A549 (cell line): ENCODE measurements around the gene RPS6KA4. TPM values are rescaled to one million over a fixed set of nuclear protein-coding genes. Genes with fewer than 3 reads are reported as not detected.

Source experiments
- ATAC-seq, 2 experiments: fragments of 200-7000 bp in 1 of 2; fragments of >200 bp in 1 of 2; cut with Nextera tagmentation in 1 of 2; cut with Tn5 transposase in 1 of 2; 3 replicates each; pipeline versions ENCODE4 v1.8.0 to v1.9.1; 2018 to 2020; ENCODE audit warnings: mild to moderate bottlenecking in 1 of 2, moderate library complexity in 1 of 2
- CTCF ChIA-PET: fragments of 300-600 bp; sonication (Branson Sonifier 250); formaldehyde crosslinking; extraction: SDS; loops from one replicate; lab custom pipeline; 2021; ENCODE audit warnings: antibody characterized with exemption, inconsistent platforms; lab: Yijun Ruan, JAX
- POLR2A ChIA-PET: fragments of 350-600 bp; formaldehyde crosslinking; extraction: SDS; loops from one replicate; lab custom pipeline; 2021; ENCODE audit warnings: antibody characterized with exemption, inconsistent platforms; lab: Yijun Ruan, JAX
- DNase-seq, 2 experiments: peaks; one replicate each; pipeline versions ENCODE4 v3.0.0 to v3.0.0-alpha.2; 2011 to 2016; ENCODE audit warnings: low read depth in 1 of 2, low spot score in 1 of 2
- FAIRE-seq: peaks from 2 replicates; lab custom pipeline; 2011; peaks lifted over from hg19 to GRCh38; lab: Jason Lieb, UNC
- H3K27ac ChIP-seq, 2 experiments: fragments of >200 bp; sonication (Bioruptor Twin); formaldehyde crosslinking; 3 replicates each; pipeline ENCODE4 v1.5.1; 2016 to 2017
- H3K4me1 ChIP-seq: fragments of >200 bp; sonication (Bioruptor Twin); formaldehyde crosslinking; 3 replicates; pipeline ENCODE4 v1.6.1; 2016
- H3K4me2 ChIP-seq: fragments of >200 bp; sonication (Bioruptor Twin); formaldehyde crosslinking; 3 replicates; pipeline ENCODE4 v1.6.1; 2016
- H3K4me3 ChIP-seq: fragments of >200 bp; sonication (Bioruptor Twin); formaldehyde crosslinking; 3 replicates; pipeline ENCODE4 v1.5.1; 2016
- H3K9me3 ChIP-seq: fragments of >200 bp; sonication (Bioruptor Twin); formaldehyde crosslinking; 3 replicates; pipeline ENCODE4 v1.6.1; 2016
- ATOH8 ChIP-seq: fragments of 250-450 bp; sonication (Bioruptor Pico); IDR thresholded peaks from 2 replicates; pipeline ENCODE4 v1.5.0; 2020; ENCODE audit warnings: low read depth, mild to moderate bottlenecking, moderate library complexity
- CBX8 ChIP-seq: fragments of 200-600 bp; sonication (generic); IDR thresholded peaks from 2 replicates; pipeline ENCODE4 v1.6.1; 2016
- CEBPB ChIP-seq, 2 experiments: fragments of >200 bp in 1 of 2; sonication (Bioruptor Twin) in 1 of 2; formaldehyde crosslinking in 1 of 2; IDR thresholded peaks; 2 replicates each; pipeline ENCODE4 v1.6.1; 2012 to 2016
- CHD2 ChIP-seq: fragments of 150-350 bp; IDR thresholded peaks from 2 replicates; pipeline ENCODE4 v1.6.1; 2014; ENCODE audit warnings: low read length; ENCODE audit not compliant: partially characterized antibody
- CTCF ChIP-seq: fragments of >200 bp; sonication (Bioruptor Twin); formaldehyde crosslinking; IDR thresholded peaks from 3 replicates; pipeline ENCODE4 v1.5.1; 2016
- E2F6 ChIP-seq: IDR thresholded peaks from 2 replicates; pipeline ENCODE4 v1.6.1; 2012; ENCODE audit warnings: low read depth, borderline replicate concordance
- EHF ChIP-seq: fragments of 250-450 bp; sonication (Bioruptor Pico); IDR thresholded peaks from 2 replicates; pipeline ENCODE4 v1.5.0; 2020; ENCODE audit warnings: mild to moderate bottlenecking
- EHMT2 ChIP-seq: fragments of 200-600 bp; sonication (generic); IDR thresholded peaks from 2 replicates; pipeline ENCODE4 v1.6.1; 2016; ENCODE audit warnings: antibody characterized with exemption, low read depth, mild to moderate bottlenecking, moderate library complexity
- FOSB ChIP-seq: fragments of 250-450 bp; sonication (Bioruptor Pico); IDR thresholded peaks from 2 replicates; pipeline ENCODE4 v1.5.0; 2020; ENCODE audit warnings: mild to moderate bottlenecking, moderate library complexity
- HDAC2 ChIP-seq: fragments of 200-600 bp; sonication (generic); IDR thresholded peaks from 2 replicates; pipeline ENCODE4 v1.6.1; 2016
- HES2 ChIP-seq: fragments of >200 bp; sonication (Bioruptor Twin); formaldehyde crosslinking; IDR thresholded peaks from 2 replicates; pipeline ENCODE4 v1.6.1; 2016
- HMGXB4 ChIP-seq: fragments of 250-450 bp; sonication (Bioruptor Pico); IDR thresholded peaks from 2 replicates; pipeline ENCODE4 v1.5.0; 2021; ENCODE audit warnings: mild to moderate bottlenecking, moderate library complexity, borderline replicate concordance
- HOXA7 ChIP-seq: fragments of 250-450 bp; sonication (Bioruptor Pico); IDR thresholded peaks from 2 replicates; pipeline ENCODE4 v1.5.0; 2020; ENCODE audit warnings: mild to moderate bottlenecking, moderate library complexity
- HOXB5 ChIP-seq: fragments of 250-450 bp; sonication (Bioruptor Pico); IDR thresholded peaks from 2 replicates; pipeline ENCODE4 v1.5.0; 2020; ENCODE audit warnings: mild to moderate bottlenecking, moderate library complexity
- JUNB ChIP-seq: fragments of >200 bp; sonication (Bioruptor Twin); formaldehyde crosslinking; IDR thresholded peaks from 2 replicates; pipeline ENCODE4 v1.6.1; 2016
- MAFK ChIP-seq: fragments of 450-650 bp; IDR thresholded peaks from 2 replicates; pipeline ENCODE4 v1.6.1; 2014; ENCODE audit not compliant: partially characterized antibody
- MAX ChIP-seq: IDR thresholded peaks from 2 replicates; pipeline ENCODE4 v1.6.1; 2012
- NFE2L2 ChIP-seq: fragments of 150-350 bp; conservative IDR thresholded peaks from 2 replicates; pipeline ENCODE4 v1.6.1; 2014; ENCODE audit warnings: low read length
- PBX3 ChIP-seq: IDR thresholded peaks from 2 replicates; pipeline ENCODE4 v1.6.1; 2012
- POLR2AphosphoS2 ChIP-seq: conservative IDR thresholded peaks from 2 replicates; pipeline ENCODE4 v1.6.1; 2012; ENCODE audit warnings: low read length, improper control_type of control experiment, inconsistent platforms
- RNF2 ChIP-seq: fragments of 200-600 bp; sonication (generic); IDR thresholded peaks from 2 replicates; pipeline ENCODE4 v1.6.1; 2016; ENCODE audit warnings: low read depth, mild to moderate bottlenecking, antibody characterized with exemption, moderate library complexity, borderline replicate concordance
- USF2 ChIP-seq: fragments of 450-650 bp; IDR thresholded peaks from 2 replicates; pipeline ENCODE4 v1.6.1; 2014; ENCODE audit warnings: antibody characterized with exemption
- ZFP36 ChIP-seq: fragments of 450-650 bp; IDR thresholded peaks from 2 replicates; pipeline ENCODE4 v1.6.1; 2014; ENCODE audit warnings: borderline replicate concordance; ENCODE audit not compliant: partially characterized antibody
- ZSCAN20 ChIP-seq: fragments of 250-450 bp; sonication (Bioruptor Pico); IDR thresholded peaks from 2 replicates; pipeline ENCODE4 v1.8.0; 2022; ENCODE audit warnings: mild to moderate bottlenecking, moderate library complexity
- WGBS: methylation state at CpG from one replicate; pipeline ENCODE4 v1.1.6; 2017; ENCODE audit errors: missing lambda C conversion rate; 5-methylcytosine and 5-hydroxymethylcytosine counted together
- polyA plus RNA-seq, 4 experiments: library from polyadenylated mRNA; depleted of rRNA in 3 of 4; stranded (reverse); fragments of >200 nt; fragmentation: RNase III in 1 of 4; extraction: RNeasy Plus Mini Kit Qiagen cat#74134 plus additional on column Dnase treatment in 1 of 4; gene quantifications; 2 replicates in 3 of 4; 3 replicates in 1 of 4; pipeline ENCODE4 v1.2.3, GENCODE V29; 2011 to 2017

Gene RPS6KA4
- polyA plus RNA-seq, 2 of the 4 experiments (the other 2 are of a cell fraction) = 21.4 to 35.9 TPM

GRCh38 chr11:64339286-64339685, 19.7 kb upstream of the RPS6KA4 start:
- H3K9me3 ChIP-seq = no peaks in the 10 kb centered on the region
- TF ChIP-seq MAFK = peak; percentile 29
- TF ChIP-seq USF2 = no peak
- TF ChIP-seq NFE2L2 = no peak
- no peak for TF ChIP-seq HDAC2
- no peak for TF ChIP-seq FOSB (CRISPR knock-in tag)
- TF ChIP-seq E2F6 = no peak
- TF ChIP-seq MAX = no peak
- peak overlapping the region in 1 of 2 experiments; percentile 15; a peak in 1 of 6 replicates for H3K27ac ChIP-seq
- FAIRE-seq = no peak
- peaks cover 28% of the 10 kb centered on the region for H3K4me1 ChIP-seq
- ATAC-seq = no peak
- DNase-seq = no peak
- CTCF ChIA-PET = interaction anchor here (0.7 to 33.9 kb wide), 4 partner anchors 12 to 111 kb away, joined by 4 to 996 read pairs (median 306); partner anchors contain the start of genes CATSPERZ, ESRRA, PRDX5 and TRMT112
- no peak overlapping the region for H3K4me2 ChIP-seq
- WGBS = 60% methylated on average over 4 of the region's 4 CpGs
- POLR2A ChIA-PET = interaction anchor here (0.7 kb wide), 1 partner anchor 57 kb away, joined by 4 read pairs; no protein-coding TSS in a partner anchor
- H3K4me3 ChIP-seq = no peak overlapping the region

- ChIA-PET POLR2A (interaction anchor here (0.6 to 1.6 kb wide), 2 partner anchors 22 to 31 kb away, joined by 3 to 7 read pairs; partner anchors contain the start of genes PRDX5 and TRMT112), CTCF (interaction anchor here (13.1 to 33.9 kb wide), 3 partner anchors 12 to 29 kb away, joined by 301 to 996 read pairs (median 312); partner anchors contain the start of genes CATSPERZ, ESRRA, PRDX5 and TRMT112)
- Histone ChIP-seq H3K4me1 (peaks cover 22% of the 10 kb centered on the region), H3K4me3 (no peak within 1 kb of the TSS), H3K4me2 (no peak within 1 kb of the TSS), H3K9me3 (no peaks in the 10 kb centered on the region), H3K27ac (peak within 1 kb of the TSS in 1 of 2 experiments; percentile 32; a peak in 2 of 6 replicates)
- WGBS = 92% methylated on average over 9 of the region's 16 CpGs
- ATAC-seq (no peak), FAIRE-seq (no peak), DNase-seq (no peak)
- TF ChIP-seq POLR2AphosphoS2 (no peak), JUNB (no peak), HMGXB4 (CRISPR knock-in tag) (no peak), ATOH8 (CRISPR knock-in tag) (no peak), EHMT2 (no peak), HES2 (no peak), PBX3 (no peak), CEBPB (IDR thresholded peaks at IDR 0.05) (no peak), HOXA7 (CRISPR knock-in tag) (no peak), RNF2 (no peak), HDAC2 (no peak), HOXB5 (CRISPR knock-in tag) (no peak), ZSCAN20 (CRISPR knock-in tag) (no peak), ZFP36 (no peak), CTCF (no peak), EHF (no peak), CBX8 (no peak), MAFK (no peak), CHD2 (no peak)
These were observed 19.1 kb upstream of the RPS6KA4 start, which contains the start of gene CCDC88B for GRCh38 chr11:64339754-64340408. CCDC88B (plus strand) TSS chr11:64340204; CDS start chr11:64340267, 63 bp downstream.
